A549 (cell line): ENCODE measurements around the gene SELENOP.

Experiments
- CEBPB ChIP-seq, 2 experiments: fragments of >200 bp in 1 of 2; sonication (Bioruptor Twin) in 1 of 2; formaldehyde crosslinking in 1 of 2; IDR thresholded peaks; 2 replicates each; pipeline ENCODE4 v1.6.1; 2012 to 2016
- POLR2AphosphoS2 ChIP-seq: conservative IDR thresholded peaks from 2 replicates; pipeline ENCODE4 v1.6.1; 2012; ENCODE audit warnings: low read length, improper control_type of control experiment, inconsistent platforms
- RARB ChIP-seq: fragments of 250-450 bp; sonication (Bioruptor Pico); IDR thresholded peaks from 2 replicates; pipeline ENCODE4 v1.8.0; 2021; ENCODE audit warnings: mild to moderate bottlenecking, moderate library complexity
- RCOR1 ChIP-seq: fragments of 150-350 bp; IDR thresholded peaks from 2 replicates; pipeline ENCODE4 v1.6.1; 2014; ENCODE audit warnings: antibody characterized with exemption, low read length, low read depth
- RNF2 ChIP-seq: fragments of 200-600 bp; sonication (generic); IDR thresholded peaks from 2 replicates; pipeline ENCODE4 v1.6.1; 2016; ENCODE audit warnings: low read depth, mild to moderate bottlenecking, antibody characterized with exemption, moderate library complexity, borderline replicate concordance
- TF ChIP-seq, protein P1 (sequence below): fragments of >200 bp; sonication (Bioruptor Twin); formaldehyde crosslinking; IDR thresholded peaks from 3 replicates; pipeline ENCODE4 v1.5.1; 2016
- TF ChIP-seq, protein P2 (sequence below): fragments of 450-650 bp; IDR thresholded peaks from 2 replicates; pipeline ENCODE4 v1.6.1; 2014; ENCODE audit warnings: antibody characterized with exemption

- TF ChIP-seq, protein P1, sequence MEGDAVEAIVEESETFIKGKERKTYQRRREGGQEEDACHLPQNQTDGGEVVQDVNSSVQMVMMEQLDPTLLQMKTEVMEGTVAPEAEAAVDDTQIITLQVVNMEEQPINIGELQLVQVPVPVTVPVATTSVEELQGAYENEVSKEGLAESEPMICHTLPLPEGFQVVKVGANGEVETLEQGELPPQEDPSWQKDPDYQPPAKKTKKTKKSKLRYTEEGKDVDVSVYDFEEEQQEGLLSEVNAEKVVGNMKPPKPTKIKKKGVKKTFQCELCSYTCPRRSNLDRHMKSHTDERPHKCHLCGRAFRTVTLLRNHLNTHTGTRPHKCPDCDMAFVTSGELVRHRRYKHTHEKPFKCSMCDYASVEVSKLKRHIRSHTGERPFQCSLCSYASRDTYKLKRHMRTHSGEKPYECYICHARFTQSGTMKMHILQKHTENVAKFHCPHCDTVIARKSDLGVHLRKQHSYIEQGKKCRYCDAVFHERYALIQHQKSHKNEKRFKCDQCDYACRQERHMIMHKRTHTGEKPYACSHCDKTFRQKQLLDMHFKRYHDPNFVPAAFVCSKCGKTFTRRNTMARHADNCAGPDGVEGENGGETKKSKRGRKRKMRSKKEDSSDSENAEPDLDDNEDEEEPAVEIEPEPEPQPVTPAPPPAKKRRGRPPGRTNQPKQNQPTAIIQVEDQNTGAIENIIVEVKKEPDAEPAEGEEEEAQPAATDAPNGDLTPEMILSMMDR: no peak
- TF ChIP-seq RNF2 (no peak), CEBPB (IDR thresholded peaks at IDR 0.05) (no peak), POLR2AphosphoS2 (no peak), RARB (CRISPR knock-in tag) (no peak), RCOR1 (no peak)
- TF ChIP-seq, protein P2, sequence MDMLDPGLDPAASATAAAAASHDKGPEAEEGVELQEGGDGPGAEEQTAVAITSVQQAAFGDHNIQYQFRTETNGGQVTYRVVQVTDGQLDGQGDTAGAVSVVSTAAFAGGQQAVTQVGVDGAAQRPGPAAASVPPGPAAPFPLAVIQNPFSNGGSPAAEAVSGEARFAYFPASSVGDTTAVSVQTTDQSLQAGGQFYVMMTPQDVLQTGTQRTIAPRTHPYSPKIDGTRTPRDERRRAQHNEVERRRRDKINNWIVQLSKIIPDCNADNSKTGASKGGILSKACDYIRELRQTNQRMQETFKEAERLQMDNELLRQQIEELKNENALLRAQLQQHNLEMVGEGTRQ: no peak
Measured at GRCh38 chr5:42791151-42791550, 20.5 kb downstream of the SELENOP start.
